ENCODE measurements around the gene KCTD15.
"Not testable (repeated sequence)": the region's sequence is repeated elsewhere in the genome, so short reads cannot be mapped to it uniquely, and the experiment has no call there.

KCTD15 gene

GRCh38 chr19:33815380-33816340 lies 19.0 kb downstream of the KCTD15 start:
- DNase-seq, result no peak

DNA sequence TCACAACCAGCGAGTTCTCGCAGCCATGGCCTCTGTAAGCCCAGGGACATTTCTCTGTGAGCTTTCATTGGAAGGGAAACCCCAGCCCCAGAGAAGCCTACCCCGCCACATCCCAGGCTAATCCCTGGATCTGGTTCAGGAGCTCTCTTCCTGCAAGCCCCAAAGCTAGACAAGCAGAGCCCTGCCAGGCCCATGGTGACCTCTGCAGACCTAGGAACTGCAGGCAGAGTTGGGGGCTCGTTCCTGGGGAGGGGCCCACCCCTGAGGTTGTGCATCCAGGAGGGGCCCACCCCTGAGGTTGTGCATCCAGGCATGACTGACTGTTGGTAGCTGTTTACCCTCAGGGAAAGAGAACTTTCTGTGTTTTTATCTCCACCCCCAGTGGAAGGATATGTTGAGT lies 21.7 kb downstream of the KCTD15 start:
- no peak for DNase-seq

DNA sequence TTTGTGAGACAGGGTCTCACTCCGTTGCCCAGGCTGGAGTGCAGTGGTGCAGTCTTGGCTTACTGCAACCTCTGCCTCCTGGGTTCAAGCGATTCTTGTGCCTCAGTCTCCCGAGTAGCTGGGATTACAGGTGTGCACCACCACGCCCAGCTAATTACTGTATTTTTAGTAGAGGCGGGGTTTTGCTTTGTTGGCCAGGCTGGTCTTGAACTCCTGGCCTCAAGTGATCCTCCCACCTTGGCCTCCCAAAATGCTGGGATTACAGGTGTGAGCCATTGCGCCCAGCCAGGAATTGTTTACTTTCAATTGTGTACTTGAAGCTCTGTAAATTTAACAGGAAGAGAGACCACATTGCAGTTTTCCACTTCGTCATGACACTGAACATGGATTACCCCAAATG lies 22.4 kb downstream of the KCTD15 start:
- DNase-seq, result not testable (repeated sequence)

GRCh38 chr19:33819506-33819879 lies 22.8 kb downstream of the KCTD15 start:
- DNase-seq, result no peak

- peak; percentile 31 for DNase-seq
Measured at GRCh38 chr19:33819880-33820781, 23.5 kb downstream of the KCTD15 start.

DNA sequence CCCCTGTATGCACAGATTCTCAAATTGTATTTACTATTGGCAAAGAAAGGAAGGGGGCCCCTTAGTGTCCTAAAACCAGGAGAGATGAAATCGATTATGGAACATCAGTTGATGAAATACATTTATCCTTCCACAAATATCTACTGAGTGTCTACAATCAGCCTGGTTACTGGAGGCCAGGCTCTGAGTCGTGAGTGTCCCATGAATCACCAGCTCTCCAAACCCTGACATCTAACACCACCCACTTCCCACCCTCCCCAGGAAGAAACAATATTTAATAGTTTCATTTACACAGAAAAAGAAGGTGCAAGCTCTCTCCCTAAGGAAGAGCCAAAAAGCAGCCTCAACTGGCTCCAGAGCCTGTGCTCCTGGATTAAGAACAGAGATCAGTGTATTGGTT lies 25.2 kb downstream of the KCTD15 start:
- DNase-seq, result no peak

GRCh38 chr19:33823341-33823740 lies 26.7 kb downstream of the KCTD15 start:
- no peak for DNase-seq

- DNase-seq, result no peak
Measured at GRCh38 chr19:33825556-33825955, 28.9 kb downstream of the KCTD15 start.

- DNase-seq, result no peak
Measured at GRCh38 chr19:33826521-33826920, 29.9 kb downstream of the KCTD15 start.

DNA sequence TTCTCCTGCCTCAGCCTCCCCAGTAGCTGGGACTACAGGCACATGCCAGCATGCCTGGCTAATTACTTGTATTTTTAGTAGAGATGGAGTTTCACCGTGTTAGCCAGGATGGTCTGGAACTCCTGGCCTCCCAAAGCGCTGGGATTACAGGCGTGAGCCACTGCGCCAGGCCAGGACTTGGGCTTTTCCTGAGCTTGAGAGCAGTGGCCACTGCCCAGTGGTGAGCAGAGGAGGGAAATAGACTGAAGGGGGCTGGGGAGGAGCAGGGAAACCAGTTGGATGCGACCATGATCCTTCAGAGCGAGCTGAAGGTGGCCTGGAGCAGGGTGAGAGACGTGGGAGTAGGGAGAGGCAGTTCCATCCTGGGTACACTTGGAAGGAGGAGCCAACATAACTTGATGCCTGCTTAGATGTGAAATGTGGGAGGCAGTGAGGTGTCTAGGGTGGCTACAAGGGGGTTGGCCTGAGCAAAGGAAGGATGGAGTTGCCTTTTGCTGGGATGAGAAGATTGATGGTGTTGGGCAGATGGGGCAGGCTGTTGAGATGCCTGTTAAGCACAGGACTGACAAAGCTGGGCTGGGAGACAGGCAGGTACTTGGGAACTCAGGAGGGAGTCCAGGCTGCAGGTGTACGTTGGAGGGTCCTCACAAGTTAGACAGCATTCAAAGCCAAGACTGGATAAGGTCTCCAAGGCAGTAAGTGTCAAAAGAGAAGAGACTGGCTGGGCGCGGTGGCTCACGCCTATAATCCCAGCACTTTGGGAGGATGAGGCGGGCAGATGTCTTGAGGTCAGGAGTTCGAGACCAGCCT lies 31.8 kb downstream of the KCTD15 start:
- no peak for DNase-seq

DNA sequence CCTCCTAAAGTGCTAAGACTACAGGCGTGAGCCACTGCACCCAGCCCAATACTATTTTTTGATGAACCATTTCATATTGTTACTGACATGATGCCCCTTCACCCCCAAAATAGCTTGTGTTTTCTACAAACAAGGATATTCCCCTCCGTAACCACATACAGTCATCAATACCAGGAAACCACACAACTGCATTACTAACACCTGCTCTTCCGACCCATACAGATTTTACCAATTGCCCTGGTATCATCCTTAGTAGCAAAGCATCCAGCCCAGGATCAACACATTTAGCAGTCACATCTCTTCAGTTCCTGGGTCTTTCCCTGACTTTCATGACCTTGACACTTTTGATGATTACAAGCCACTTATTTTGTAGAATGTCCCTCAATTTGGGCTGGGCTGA lies 33.6 kb downstream of the KCTD15 start:
- no peak for DNase-seq

DNA sequence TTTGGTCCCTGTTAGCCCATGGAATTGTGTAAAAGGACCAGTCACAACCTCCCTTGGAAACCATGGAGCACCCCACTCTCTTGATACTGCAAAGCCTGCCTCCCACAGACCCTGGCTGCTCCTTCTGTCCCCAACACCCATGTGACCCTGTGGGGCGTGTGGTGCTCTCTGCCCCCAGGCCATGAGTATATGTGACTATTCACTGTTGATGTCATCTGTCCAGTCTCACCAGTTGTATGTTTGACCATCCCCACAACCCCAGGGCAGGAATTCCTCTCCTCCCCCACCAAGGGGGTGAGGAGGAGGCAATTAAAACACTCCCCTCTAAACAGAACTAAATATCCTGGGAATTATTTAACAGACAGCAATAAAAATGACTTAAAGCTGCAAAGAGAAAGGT lies 35.2 kb downstream of the KCTD15 start:
- no peak for DNase-seq

DNA sequence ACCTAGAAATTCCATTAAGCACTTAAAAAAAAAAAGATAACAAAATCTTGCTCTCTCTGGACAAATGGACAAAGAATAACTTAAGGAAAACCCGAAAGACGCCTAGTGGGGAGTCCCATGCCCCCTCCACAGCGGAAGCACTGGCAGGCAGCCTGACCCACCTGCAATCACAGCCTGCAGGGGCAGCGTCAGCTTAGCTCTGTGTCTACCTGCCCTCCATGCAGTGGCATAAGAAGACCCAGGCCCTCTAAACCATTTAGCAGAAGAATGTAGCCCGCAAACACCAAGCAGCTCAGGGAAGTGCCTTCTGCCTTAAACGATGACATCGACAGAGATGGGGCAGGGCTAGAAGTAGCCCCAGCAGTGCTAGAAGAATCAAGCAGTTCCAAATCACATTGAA lies 36.0 kb downstream of the KCTD15 start:
- DNase-seq, result no peak

GRCh38 chr19:33840382-33840781 lies 43.7 kb downstream of the KCTD15 start:
- no peak for DNase-seq

GRCh38 chr19:33840783-33841182 lies 44.1 kb downstream of the KCTD15 start:
- DNase-seq, result no peak

DNA sequence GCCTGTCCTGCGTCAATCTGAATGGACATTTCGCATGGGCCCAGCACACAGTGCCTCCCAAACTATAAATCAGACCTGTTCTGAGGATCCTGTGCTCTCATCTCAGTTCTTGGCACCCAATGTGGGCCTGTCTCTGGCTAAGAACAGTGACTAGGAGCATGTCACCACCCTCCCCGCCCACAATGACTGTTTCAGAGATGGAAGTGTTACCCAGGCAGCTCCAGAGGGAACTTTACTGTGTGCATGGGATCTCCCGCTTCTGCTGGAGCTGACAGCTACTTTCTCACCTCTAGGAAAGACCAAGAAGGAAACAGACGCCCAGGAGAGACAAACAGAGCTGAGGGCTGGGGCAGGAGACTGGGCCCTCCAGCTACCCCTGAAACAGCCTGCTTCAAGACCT lies 45.0 kb downstream of the KCTD15 start:
- DNase-seq, result no peak

GRCh38 chr19:33844478-33844877 lies 47.8 kb downstream of the KCTD15 start:
- DNase-seq, result no peak

- DNase-seq, result no peak
Measured at GRCh38 chr19:33845498-33845897, 48.8 kb downstream of the KCTD15 start.

- DNase-seq, result no peak
Measured at GRCh38 chr19:33849551-33850147, 53.0 kb downstream of the KCTD15 start.

DNA sequence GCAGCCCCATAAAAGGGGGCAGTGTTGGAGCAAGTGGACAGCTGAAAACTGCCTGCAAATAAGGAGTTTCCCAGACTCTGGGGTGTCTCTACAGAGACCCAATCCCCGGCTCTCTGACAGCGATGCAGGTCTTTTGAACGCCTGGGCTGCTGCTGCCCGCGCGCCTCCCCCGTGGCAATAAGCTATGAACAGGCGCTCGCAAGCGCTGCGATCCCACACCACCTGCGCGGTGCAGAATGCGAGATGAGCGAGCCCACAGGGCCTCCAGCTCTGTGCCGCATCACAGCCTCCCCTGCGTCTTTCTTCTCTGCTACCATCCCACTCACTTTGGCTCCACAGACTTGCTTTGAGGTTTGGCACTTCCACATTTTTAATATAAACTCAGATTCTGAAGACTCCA lies 62.3 kb downstream of the KCTD15 start:
- DNase-seq, result no peak

- no peak for DNase-seq
Measured at GRCh38 chr19:33860312-33861090, 63.8 kb downstream of the KCTD15 start.

- DNase-seq, result no peak
Measured at GRCh38 chr19:33861950-33862349, 65.3 kb downstream of the KCTD15 start.

Measured in T1000 (cell line).